Measurements from ENCODE around the gene VILL. TPM values are rescaled to one million over a fixed set of nuclear protein-coding genes. Genes with fewer than 3 reads are reported as not detected.
A peak's percentile ranks its signal among the peaks of the same experiment; 100 is the strongest.

Gene VILL
- total RNA-seq (ENCODE audit: low replicate concordance), result 14.2 and 16.9 TPM in 2 replicates
- long read RNA-seq, partial matches to known transcripts, result 7 of 18 reads
- long read RNA-seq, other reads (novel, unspliced or antisense), result 5 of 18 reads

GRCh38 chr3:37990527-37990926 is at the start of gene VILL:
Gene VILL (plus strand): TSS chr3:37990786. CDS start chr3:37993673, 2,887 bp downstream.
- H3K27ac Mint-ChIP-seq, result peak within 1 kb of the TSS; percentile 83
- H3K36me3 Mint-ChIP-seq, result no peaks in the 10 kb centered on the region
- no peaks in the 10 kb centered on the region for H3K9me3 Mint-ChIP-seq
- no peak for DNase-seq (ENCODE audit: extremely low spot score, unreplicated experiment)
- H3K27me3 Mint-ChIP-seq, result no peaks in the 10 kb centered on the region
- peaks cover 42% of the 10 kb centered on the region for H3K4me1 Mint-ChIP-seq (ENCODE audit: unreplicated experiment)
- peak within 1 kb of the TSS; percentile 28 for H3K4me3 Mint-ChIP-seq
- no peak for TF ChIP-seq CTCF (conservative IDR thresholded peaks at IDR 0.05)

GRCh38 chr3:37941608-37942508 is 48.7 kb upstream of the VILL start:
- H3K27me3 Mint-ChIP-seq, result no peaks in the 10 kb centered on the region
- peaks cover 78% of the 10 kb centered on the region for H3K4me1 Mint-ChIP-seq (ENCODE audit: unreplicated experiment)

GRCh38 chr3:37942646-37943045 is 47.9 kb upstream of the VILL start:
- no peaks in the 10 kb centered on the region for H3K27me3 Mint-ChIP-seq

More at GRCh38 chr3:37941608-37942508, 48.7 kb upstream of the VILL start:
- H3K4me3 Mint-ChIP-seq, result peak overlapping the region; percentile 38
- peaks cover 9% of the 10 kb centered on the region for H3K9me3 Mint-ChIP-seq
- no peak for DNase-seq (ENCODE audit: extremely low spot score, unreplicated experiment)
- H3K36me3 Mint-ChIP-seq, result peaks cover 12% of the 10 kb centered on the region
- TF ChIP-seq CTCF (conservative IDR thresholded peaks at IDR 0.05), result no peak
- H3K27ac Mint-ChIP-seq, result peak overlapping the region; percentile 82

GRCh38 chr3:37943126-37943525 is 47.5 kb upstream of the VILL start:
- Mint-ChIP-seq H3K27ac (peak overlapping the region; percentile 97), H3K36me3 (peaks cover 10% of the 10 kb centered on the region), H3K4me1 (ENCODE audit: unreplicated experiment) (peaks cover 73% of the 10 kb centered on the region), H3K4me3 (peak overlapping the region; percentile 34), H3K9me3 (peaks cover under 1% of the 10 kb centered on the region), H3K27me3 (no peaks in the 10 kb centered on the region)
- TF ChIP-seq CTCF (conservative IDR thresholded peaks at IDR 0.05), result no peak
- DNase-seq (ENCODE audit: extremely low spot score, unreplicated experiment), result no peak

More at GRCh38 chr3:37942646-37943045, 47.9 kb upstream of the VILL start:
- Mint-ChIP-seq H3K4me3 (peak overlapping the region; percentile 34), H3K4me1 (ENCODE audit: unreplicated experiment) (peaks cover 76% of the 10 kb centered on the region), H3K36me3 (peaks cover 13% of the 10 kb centered on the region), H3K9me3 (peaks cover 5% of the 10 kb centered on the region), H3K27ac (peak overlapping the region; percentile 97)
- DNase-seq (ENCODE audit: extremely low spot score, unreplicated experiment), result no peak
- TF ChIP-seq CTCF (conservative IDR thresholded peaks at IDR 0.05), result no peak

- Mint-ChIP-seq H3K36me3 (peaks cover 10% of the 10 kb centered on the region), H3K27ac (peak overlapping the region; percentile 97), H3K4me3 (peak overlapping the region; percentile 59), H3K9me3 (no peaks in the 10 kb centered on the region), H3K4me1 (ENCODE audit: unreplicated experiment) (peaks cover 69% of the 10 kb centered on the region), H3K27me3 (no peaks in the 10 kb centered on the region)
- no peak for TF ChIP-seq CTCF (conservative IDR thresholded peaks at IDR 0.05)
- no peak for DNase-seq (ENCODE audit: extremely low spot score, unreplicated experiment)
These were observed 46.8 kb upstream of the VILL start for GRCh38 chr3:37943631-37944314.

Measured in type B pancreatic cell (in vitro differentiated cells).